Right lung (tissue), 5 donors: ENCODE data around the gene ELANE. TPM values are rescaled to one million over a fixed set of nuclear protein-coding genes. Genes with fewer than 3 reads are reported as not detected.
"Not testable (repeated sequence)": the region's sequence is repeated elsewhere in the genome, so short reads cannot be mapped to it uniquely, and the experiment has no call there.

Source experiments
- DNase-seq, 2 donors: peaks; one replicate each; pipeline ENCODE4 v3.0.0-alpha.2; 2013
- polyA plus RNA-seq, 5 donors: library from polyadenylated mRNA; unstranded; fragments of 120-200 nt; gene quantifications; one replicate each; pipeline versions ENCODE4 v1.2.1 to v1.2.3, GENCODE V29; 2013; ENCODE audit warnings: inconsistent platforms in 1 of 5, low replicate concordance in 1 of 5; ENCODE audit not compliant: insufficient read length in 5 of 5, insufficient read depth in 1 of 5

Gene ELANE
- polyA plus RNA-seq, 5 donors, result 0.20 to 1.7 (median 0.75) TPM

DNA sequence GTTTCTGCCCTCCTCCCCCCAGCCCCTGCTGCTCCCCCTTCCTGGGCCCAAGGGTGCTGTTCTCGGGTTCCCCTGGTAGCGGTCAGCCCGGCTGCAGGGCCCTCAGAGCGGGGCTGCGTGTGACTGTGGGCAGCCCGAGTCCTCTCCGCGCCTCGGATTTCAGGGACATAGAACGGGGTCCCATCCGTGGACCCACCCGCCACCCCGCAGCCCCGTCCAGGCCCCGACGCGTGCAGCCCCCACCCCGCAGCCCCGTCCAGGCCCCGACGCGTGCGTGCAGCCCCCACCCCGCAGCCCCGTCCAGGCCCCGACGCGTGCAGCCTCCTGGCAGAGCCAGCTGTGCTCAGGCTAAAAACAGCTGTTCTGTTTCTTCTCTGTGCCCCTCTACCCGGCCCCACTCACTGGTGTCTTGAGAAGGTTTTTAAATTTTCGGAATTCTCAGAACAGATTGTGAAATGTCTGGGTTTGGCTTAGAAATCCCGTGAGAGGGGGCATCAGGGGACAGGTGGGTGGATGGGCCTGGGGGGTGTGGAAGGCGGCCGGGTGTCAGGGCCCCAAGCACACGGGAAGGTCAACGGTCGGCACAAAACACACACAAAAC lies 16.8 kb upstream of the ELANE start:
- DNase-seq, result peak; percentile 33 to 43

DNA sequence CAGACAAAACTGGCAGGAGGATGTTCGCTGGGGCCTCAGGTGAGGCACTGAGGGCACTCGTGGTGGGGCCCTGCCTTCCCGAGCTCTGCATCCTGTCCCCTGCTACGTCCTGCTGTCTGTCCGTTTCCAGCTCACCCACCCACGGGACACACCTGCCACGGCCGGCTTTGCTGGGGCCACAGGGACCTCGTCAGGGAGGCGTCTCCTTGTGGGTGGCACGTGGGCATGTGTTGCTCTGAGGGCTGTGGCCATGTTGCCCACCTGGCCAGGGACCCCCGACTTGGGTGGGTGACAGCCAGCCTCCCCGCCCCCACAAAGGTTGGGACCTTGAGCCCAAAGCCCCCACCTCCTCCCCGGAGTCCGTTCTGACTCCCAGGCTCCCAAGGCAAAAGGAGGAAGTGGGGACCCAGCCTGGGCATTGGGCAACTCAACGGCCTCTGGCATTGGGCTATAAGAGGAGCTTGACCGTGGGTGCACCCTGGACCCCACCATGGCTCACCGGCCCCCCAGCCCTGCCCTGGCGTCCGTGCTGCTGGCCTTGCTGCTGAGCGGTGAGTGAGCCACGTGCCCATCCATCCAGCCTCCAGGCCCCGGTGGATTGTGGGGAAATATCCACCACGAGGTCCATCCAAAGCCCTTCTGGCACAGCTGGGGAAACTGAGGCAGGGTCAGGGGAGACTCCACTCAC lies 11.4 kb upstream of the ELANE start, which contains the start of gene PRTN3:
Gene PRTN3 (plus strand): TSS at position 481 of the 688 bp plus-strand sequence. CDS start 10 bp downstream, at position 491.
- DNase-seq, result no peak

DNA sequence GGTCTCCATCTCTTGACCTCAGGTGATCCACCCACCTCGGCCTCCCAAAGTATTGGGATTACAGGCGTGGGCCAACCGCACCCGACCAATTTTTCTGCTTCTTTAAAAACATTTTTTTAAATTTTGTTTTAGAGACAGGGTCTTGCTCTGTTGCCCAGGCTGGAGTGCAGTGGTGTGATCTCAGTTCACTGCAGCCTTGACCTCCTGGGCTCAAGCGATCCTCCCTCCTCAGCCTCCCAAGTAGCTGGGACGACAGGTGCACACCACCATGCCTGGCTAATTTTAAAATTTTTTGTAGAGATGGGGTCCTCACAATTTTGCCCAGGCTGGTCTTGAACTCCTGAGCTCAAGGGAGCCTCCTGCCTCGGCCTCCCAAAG lies 9.3 kb upstream of the ELANE start:
- not testable (repeated sequence) for DNase-seq

DNA sequence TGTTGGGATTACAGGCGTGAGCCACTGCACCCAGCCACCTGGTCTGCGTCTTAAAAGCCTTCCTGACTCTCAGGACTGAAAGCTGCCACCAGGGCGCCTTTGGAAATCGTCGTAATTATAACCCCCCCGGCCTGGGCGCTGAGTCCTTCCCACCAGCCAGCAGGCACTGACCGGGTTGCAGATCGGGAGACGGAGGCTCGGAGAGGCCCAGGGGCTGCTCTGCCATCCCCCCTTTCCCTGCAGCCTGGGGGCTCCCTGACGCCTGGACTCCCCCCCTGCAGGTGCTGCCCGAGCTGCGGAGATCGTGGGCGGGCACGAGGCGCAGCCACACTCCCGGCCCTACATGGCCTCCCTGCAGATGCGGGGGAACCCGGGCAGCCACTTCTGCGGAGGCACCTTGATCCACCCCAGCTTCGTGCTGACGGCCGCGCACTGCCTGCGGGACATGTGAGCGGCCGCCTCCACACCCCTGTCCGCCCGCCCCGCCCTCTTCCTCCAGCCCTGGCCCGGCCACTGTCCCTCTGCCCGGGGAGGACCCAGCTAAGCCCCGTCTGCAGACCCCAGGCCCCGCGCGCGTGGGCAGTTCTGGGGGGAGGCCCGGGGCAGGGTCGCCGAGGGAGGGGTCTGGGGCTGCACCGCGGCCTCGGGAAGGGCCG lies 8.8 kb upstream of the ELANE start:
- no peak for DNase-seq

DNA sequence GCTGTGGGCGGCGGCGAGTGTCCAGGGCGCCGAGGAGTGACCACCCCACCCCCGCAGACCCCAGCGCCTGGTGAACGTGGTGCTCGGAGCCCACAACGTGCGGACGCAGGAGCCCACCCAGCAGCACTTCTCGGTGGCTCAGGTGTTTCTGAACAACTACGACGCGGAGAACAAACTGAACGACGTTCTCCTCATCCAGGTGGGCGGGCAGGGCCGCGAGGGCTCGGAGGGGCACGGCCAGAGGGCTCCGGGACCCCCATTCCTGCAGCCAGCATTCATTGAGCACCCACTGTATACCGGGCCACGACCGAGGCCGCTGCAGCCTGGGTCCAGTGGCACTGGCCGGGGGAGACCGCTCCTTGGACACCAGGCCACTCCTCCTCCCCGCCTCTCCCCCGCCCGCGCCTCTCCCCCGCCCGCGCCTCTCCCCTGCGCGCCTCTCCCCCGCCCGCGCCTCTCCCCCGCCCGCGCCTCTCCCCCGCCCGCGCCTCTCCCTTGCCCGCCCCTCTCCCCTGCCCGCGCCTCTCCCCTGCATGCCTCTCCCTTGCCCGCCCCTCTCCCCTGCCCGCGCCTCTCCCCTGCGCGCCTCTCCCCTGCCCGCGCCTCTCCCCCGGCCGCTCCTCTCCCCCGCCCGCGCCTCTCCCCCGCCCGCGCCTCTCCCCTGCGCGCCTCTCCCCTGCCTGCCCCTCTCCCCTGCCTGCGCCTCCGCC lies 8.1 kb upstream of the ELANE start:
- no peak for DNase-seq

DNA sequence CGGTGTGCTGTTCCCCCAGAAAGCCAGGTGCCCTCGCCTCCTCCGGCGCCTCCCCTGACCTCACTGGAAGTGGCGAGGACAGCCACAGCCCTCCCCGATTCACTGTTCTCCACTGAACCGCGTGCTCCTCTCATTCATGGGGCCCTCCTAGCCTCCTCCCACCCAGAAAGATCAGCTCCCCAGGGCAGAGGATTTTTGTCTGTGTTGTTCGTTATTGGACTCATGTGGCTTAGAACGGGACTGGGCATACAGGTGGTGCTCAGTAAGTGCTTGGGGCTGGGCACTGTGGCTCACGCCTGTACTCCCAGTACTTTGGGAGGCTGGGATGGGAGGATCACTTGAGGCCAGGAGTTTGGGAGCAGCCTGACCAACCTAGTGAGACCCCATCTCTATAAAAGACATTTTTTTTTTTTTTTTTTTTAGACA lies 7.5 kb upstream of the ELANE start:
- no peak for DNase-seq

DNA sequence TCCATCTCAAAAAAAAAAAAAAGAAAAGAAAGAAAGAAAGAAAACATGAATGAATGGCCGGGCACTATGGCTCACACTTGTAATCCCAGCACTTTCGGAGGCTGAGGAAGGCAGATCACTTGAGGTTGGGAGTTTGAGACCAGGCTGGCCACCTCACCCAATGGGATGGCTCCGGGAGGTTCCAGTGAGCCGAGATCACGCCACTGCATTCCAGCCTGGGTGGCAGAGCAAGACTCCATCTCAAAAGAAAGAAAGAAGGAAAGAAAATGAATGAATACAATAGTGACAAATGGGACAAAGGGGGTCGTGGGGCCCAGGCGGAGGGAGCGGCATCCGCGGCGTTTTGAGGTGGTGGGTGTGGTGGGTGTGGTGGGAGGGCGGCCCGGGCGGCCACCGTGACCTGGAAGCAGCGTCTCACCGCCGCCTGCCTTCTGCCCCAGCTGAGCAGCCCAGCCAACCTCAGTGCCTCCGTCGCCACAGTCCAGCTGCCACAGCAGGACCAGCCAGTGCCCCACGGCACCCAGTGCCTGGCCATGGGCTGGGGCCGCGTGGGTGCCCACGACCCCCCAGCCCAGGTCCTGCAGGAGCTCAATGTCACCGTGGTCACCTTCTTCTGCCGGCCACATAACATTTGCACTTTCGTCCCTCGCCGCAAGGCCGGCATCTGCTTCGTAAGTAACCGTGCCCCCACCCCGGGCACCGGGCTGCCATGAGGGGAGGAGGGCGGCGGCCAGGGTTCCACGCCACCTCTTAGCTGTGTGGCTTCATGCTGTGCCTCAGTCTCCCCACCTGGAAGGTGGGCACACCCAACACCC lies 6.2 kb upstream of the ELANE start:
- no peak for DNase-seq

DNA sequence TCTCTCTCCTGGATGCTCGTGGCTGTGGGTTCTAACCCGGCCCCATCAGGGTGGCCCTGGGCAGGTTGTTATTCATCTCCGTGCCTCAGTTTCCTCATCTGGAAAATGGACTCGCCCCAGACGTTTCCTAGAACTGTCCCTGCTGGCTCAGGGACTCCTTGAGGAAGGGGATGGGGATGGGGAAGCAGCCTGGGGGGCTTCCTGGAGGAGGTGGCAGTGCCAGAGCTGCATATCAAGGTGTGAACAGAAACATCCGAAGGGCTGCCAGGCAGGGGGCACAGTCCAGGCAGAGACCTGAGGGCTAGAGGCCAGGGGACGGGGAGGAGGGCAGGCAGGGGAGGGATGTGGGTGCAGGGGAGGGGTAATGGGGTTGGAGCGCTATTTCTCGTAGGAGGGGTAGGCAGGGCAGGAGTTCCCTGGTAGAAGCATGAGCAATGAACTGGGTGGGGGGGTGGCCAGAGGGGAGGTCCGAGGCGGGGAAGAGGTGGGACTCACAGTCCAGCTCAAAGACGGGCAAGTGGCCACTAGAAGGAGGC lies 3.6 kb upstream of the ELANE start:
- DNase-seq, result no peak

DNA sequence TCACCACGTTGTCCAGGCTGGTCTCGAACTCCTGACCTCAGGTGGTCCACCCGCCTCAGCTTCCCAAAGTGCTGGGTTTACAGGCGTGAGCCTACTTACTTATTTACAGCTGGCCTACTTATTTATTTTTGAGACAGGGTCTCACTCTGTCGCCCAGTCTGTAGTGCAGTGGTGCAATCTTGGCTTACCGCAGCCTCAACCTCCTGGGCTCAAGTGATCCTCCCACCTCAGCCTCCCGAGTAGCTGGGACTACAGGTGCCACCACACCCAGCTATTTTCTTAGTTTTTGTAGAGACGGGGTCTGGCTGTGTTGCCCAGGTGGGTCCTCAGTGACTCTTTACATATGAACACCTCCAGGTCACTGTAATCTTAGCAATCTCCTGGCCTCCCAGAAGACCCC lies 2.9 kb upstream of the ELANE start:
- DNase-seq, result not testable (repeated sequence)

DNA sequence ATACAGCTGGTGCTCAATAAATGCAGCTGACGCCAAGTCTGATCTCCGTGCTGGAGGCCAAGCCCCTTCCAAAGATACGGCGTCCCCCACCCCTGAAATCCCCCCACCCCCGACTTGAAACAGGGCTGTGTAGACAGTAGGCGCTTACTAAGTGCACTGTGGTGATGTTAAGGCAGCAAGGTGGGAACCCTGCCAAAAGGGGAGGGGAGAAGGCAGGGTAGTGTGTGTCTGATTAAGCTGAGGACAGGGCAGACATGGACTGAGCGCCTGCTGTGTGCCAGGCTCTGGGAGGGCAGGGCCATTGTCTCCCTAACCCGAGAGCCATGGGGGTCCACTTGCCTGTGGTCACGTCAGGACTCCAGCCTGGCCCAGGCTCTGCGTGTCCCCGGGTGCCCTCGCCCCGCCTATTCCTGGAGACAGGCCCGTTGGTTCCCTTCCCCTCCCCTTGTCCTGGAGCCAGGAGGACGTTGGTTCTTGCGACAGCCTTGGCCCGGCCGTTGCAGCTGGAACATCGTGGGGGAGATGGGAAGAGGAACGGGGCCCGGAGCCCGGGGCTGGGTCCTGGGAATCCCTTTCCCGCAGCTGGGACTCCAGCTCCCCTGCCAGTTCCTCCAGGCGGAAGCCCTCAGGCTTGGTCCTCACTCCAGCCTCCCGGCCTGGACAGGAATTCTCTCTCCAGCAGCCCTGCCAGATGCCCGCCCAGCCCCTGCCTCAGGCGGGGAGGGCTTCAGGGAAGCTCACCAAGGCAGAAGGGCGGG lies 1.7 kb upstream of the ELANE start:
- peak; percentile 96 to 97 for DNase-seq

DNA sequence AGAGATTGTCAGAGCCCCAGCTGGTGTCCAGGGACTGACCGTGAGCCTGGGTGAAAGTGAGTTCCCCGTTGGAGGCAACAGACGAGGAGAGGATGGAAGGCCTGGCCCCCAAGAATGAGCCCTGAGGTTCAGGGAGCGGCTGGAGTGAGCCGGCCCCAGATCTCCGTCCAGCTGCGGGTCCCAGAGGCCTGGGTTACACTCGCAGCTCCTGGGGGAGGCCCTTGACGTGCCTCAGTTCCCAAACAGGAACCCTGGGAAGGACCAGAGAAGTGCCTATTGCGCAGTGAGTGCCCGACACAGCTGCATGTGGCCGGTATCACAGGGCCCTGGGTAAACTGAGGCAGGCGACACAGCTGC lies 1.1 kb upstream of the ELANE start:
- no peak for DNase-seq

DNA sequence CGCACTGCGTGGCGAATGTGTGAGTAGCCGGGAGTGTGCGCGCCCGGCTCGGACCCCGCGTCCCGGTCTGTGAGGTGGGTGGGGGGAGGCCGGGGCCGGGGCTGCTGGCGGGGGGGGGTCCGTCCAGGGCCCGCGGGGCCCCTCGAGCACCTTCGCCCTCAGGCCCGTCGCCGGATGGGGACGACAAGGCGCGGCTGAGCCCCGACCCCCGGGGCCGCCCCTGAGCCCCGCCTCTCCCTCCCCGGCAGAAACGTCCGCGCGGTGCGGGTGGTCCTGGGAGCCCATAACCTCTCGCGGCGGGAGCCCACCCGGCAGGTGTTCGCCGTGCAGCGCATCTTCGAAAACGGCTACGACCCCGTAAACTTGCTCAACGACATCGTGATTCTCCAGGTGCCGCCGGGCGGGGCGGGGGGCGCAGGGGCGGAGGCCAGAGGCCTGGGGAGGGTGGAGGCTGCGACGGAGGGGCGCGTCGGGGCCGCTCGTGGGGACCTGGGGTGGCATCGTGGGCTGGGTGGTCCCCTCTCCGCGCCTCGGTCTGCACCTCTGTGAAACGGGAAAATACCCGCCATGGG lies 997 bp downstream of the ELANE start:
- DNase-seq, result no peak

DNA sequence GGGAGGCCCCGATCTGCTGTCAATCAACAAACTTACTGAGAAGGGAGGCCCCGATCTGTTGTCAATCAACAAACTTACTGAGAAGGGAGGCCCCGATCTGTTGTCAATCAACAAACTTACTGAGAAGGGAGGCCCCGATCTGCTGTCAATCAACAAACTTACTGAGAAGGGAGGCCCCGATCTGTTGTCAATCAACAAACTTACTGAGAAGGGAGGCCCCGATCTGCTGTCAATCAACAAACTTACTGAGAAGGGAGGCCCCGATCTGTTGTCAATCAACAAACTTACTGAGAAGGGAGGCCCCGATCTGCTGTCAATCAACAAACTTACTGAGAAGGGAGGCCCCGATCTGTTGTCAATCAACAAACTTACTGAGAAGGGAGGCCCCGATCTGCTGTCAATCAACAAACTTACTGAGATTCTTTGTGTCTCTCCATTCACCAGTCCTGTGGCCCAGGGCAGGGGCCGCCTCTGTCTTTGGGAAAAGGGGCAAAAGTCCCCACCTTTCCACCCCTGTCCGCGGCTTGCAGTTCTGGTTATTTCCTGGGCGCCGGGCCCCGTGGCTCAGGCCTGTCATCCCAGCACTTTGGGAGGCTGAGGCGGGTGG lies 1.6 kb downstream of the ELANE start:
- DNase-seq, result not testable (repeated sequence)

DNA sequence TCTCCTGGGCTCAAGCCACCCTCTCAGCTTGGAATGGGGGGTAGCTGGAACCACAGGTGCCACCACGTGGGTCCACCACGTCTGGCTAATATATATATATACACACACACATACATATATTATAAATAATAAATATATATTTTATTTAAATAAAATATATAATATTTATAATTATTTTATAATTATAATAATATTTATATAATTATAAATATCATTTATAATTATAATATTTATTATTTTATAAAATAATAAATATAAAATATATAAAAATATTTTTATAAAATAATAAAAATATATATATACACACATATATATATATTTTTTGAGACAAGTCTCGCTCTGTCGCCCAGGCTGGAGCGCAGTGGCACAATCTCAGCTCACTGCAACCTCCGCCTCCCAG lies 2.4 kb downstream of the ELANE start:
- DNase-seq, result no peak

DNA sequence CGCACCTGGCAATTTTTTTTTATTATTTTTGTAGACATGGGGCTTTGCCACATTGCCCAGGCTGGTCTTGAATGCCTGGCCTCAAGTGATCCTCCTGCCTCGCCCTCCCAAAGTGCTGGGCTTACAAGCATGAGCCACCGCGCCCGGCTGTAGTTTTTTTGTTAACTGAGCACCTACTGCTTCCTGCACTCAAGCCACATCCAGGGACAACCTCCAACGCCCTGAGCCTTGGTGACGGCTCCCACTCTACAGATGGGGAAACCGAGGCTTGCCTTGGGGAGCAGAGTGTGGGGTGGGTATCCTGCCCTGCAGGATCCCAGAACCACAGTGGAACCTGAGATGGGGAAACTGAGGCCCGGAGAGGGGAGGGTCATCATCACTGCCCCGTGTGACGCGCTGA lies 3.0 kb downstream of the ELANE start:
- DNase-seq, result no peak

DNA sequence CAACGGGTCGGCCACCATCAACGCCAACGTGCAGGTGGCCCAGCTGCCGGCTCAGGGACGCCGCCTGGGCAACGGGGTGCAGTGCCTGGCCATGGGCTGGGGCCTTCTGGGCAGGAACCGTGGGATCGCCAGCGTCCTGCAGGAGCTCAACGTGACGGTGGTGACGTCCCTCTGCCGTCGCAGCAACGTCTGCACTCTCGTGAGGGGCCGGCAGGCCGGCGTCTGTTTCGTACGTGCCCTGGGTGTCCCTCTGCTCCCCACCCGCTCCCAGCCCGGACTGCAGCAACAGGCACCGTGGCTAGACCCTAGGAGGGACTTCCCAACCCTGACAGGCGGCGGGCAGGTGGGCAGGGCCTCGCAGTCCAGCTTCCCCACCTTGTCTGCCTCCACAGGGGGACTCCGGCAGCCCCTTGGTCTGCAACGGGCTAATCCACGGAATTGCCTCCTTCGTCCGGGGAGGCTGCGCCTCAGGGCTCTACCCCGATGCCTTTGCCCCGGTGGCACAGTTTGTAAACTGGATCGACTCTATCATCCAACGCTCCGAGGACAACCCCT lies 3.5 kb downstream of the ELANE start:
- no peak for DNase-seq

DNA sequence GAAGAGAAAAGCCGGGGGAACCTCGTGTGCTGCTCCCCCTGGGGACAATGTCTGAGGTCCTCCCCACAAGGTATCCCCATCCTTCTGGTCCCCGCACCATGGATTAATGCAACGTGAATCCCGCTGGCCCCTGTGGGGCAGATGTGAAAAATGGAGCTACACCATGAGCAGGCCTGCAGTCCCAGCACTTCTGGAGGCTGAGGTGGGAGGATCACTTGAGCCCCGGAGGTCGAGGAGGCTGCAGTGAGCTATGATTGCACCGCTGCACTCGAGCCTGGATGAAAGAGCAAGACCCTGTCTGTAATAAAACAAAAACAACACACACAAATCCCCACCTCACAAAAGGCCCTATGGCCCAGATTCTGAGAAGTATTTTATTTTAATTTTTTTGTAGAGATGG lies 6.2 kb downstream of the ELANE start:
- DNase-seq, result no peak

DNA sequence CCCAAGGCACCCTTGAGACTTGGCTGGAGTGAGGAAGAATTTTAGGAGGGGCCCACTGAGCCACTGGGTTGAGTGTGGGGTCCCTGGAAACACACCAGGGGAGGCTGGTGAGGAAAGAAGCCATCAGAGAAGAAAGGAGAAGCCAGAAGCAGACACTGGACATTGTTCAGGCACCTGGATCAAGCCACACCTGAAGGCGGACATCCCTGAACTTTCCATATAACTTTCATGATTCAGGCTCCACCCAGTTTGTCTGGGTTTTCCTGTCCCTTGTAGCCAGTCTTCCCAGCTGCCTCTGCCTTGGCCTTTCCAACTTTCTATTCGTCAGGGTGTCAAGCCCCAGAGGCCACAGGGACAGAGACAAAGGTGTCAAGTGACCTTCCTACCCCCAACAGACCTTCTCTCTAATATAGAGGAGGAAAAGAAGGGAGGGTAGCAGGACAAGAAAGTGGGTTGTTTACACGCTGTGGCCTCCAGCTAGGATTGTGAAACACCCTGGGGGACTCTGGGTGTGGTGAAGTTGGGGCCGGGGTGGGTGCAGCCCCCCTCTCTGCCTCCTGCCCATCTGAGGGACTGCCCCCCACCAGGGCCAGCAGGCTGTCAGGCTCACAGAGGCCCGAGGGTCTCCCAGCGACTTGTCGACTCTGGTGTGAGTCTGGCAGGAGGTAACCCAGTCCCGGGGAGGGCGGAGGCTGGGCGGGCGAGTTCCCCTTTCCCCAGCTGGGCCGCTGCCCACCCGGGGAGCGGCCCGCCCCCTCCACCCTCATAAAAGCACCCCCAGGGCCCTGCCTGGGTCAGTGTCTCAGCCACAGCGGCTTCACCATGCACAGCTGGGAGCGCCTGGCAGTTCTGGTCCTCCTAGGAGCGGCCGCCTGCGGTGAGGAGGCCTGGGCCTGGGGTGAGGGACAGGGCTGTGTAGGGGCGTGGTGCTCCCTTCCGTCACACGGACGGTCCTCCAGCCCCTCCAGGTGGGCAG lies 7.1 kb downstream of the ELANE start, which contains the start of gene CFD:
Gene CFD (plus strand): TSS at position 797 of the 976 bp plus-strand sequence. CDS start 26 bp downstream, at position 823.
- peak; percentile 42 to 45 for DNase-seq
